Testis (tissue), 2 donors: ENCODE results near the gene LRP1B.

ENCODE experiments used
- CTCF ChIP-seq, 3 experiments: fragments of 450-650 bp in 2 of 3; fragments of 200-600 bp in 1 of 3; sonication (generic) in 1 of 3; IDR thresholded peaks; one replicate each; pipeline ENCODE4 v1.5.1; 2016 to 2019; ENCODE audit warnings: antibody characterized with exemption in 3 of 3, mild to moderate bottlenecking in 2 of 3, moderate library complexity in 1 of 3
- POLR2A ChIP-seq: fragments of 450-650 bp; IDR thresholded peaks from one replicate; pipeline ENCODE4 v1.6.1; 2017; ENCODE audit warnings: antibody characterized with exemption, mild to moderate bottlenecking, moderate library complexity

DNA sequence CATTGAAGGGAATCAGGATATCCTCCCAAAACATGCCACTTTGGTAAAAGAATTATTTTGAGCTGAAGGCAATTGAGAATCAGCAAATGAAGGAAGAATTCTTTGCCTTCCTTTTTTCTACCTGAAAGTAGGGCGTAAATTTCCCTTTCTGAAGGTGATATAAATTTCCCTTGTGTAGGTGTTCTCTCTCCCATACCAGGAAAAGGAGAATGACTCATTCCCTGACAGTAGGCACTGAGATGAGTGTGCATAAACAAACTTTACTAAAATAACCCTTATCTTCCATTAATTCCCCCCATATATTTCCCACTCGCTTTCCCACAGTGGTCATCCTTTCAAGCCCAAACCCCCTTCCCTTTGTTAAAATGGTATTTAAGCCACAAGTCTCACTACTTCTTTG is 1339.0 kb downstream of the LRP1B start:
- TF ChIP-seq CTCF (IDR thresholded peaks at IDR 0.05) (no peak), POLR2A (no peak)
